ENCODE measurements around the gene GATAD2A.
"Not testable (repeated sequence)": the region's sequence is repeated elsewhere in the genome, so short reads cannot be mapped to it uniquely, and the experiment has no call there.

DNA sequence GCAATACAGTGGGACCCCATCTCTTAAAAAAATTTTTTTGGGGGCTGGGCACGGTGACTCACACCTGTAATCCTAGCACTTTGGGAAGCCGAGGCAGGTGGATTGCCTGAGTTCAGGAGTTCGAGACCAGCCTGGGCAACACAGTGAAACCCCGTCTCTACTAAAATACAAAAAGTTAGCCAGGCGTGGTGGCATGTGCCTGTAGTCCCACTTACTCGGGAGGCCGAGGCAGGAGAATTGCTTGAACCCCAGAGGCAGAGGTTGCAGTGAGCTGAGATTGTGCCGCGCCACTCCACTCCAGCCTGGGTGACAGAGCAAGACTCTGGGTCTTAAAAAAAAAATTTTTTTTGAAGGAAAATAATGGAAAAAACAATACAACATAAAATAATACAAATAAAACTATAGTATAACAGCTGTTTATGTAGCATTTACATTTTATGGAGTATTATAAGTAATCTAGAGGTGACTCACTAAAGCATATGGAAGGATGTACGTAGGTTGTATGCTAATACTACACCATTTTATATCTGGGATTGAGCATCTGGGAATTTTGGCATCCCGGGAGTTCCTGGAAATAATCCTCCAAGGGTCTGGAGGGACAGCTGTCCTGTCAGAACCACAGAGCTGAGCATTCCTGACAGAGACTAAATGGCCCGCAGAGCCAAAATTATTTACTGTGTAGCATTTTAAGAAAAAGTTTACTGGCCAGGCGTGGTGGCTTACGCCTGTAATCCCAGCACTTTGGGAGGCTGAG is 49.9 kb downstream of the GATAD2A start:
- TF ChIP-seq CTCF (IDR thresholded peaks at IDR 0.05; ENCODE audit: insufficient read depth, low read length); REST (IDR thresholded peaks at IDR 0.05; ENCODE audit: insufficient replicate concordance, low read depth): not testable (repeated sequence)
